GM12878 (cell line): ENCODE measurements around the gene KIAA1328. TPM values are rescaled to one million over a fixed set of nuclear protein-coding genes. Genes with fewer than 3 reads are reported as not detected.
A peak's percentile ranks its signal among the peaks of the same experiment; 100 is the strongest.

Experiments used
- ATAC-seq: fragments of 200-7000 bp; cut with Tn5 transposase; 3 replicates; pipeline ENCODE4 v1.9.1; 2020; ENCODE audit warnings: mild to moderate bottlenecking, moderate library complexity
- BruUV-seq: library from RNA; stranded (reverse); fragments of 400-500 nt; replicated peaks from 2 replicates; lab custom pipeline; 2021; lab: Mats Ljungman, UMichigan
- CTCF ChIA-PET: fragments of 300-600 bp; sonication (Branson Sonifier 250); formaldehyde crosslinking; extraction: SDS; loops from one replicate; lab custom pipeline; 2021; ENCODE audit warnings: inconsistent platforms; lab: Yijun Ruan, JAX
- POLR2A ChIA-PET: fragments of 350-600 bp; formaldehyde crosslinking; extraction: SDS; loops from one replicate; lab custom pipeline; 2021; ENCODE audit warnings: inconsistent platforms; lab: Charles Lee
- RAD21 ChIA-PET: fragments of 300-600 bp; sonication (Branson Sonifier 250); formaldehyde crosslinking; loops from one replicate; lab custom pipeline; 2023; ENCODE audit warnings: antibody characterized with exemption; ENCODE audit not compliant: unreplicated experiment; lab: Charles Lee
- SMC1A ChIA-PET: fragments of 300-600 bp; sonication (Branson Sonifier 250); formaldehyde crosslinking; loops from one replicate; lab custom pipeline; 2023; ENCODE audit not compliant: unreplicated experiment, uncharacterized antibody; lab: Charles Lee
- DNase-seq: peaks from one replicate; pipeline ENCODE4 v3.0.0-alpha.2; 2011; ENCODE audit warnings: low read depth, low spot score
- FAIRE-seq: peaks from 3 replicates; lab custom pipeline; 2011; peaks lifted over from hg19 to GRCh38; lab: Jason Lieb, UNC
- H2AFZ ChIP-seq: 2 replicates; pipeline ENCODE4 v1.6.0; 2011; ENCODE audit warnings: low read depth, low read length, control low read depth; ENCODE audit not compliant: control insufficient read depth
- H3K27ac ChIP-seq: 2 replicates; pipeline ENCODE4 v1.5.1; 2011; ENCODE audit warnings: control low read depth; ENCODE audit not compliant: control insufficient read depth, insufficient read depth
- H3K27me3 ChIP-seq, 2 experiments: replicated peaks in 1 of 2; 2 replicates each; pipeline versions ENCODE4 v1.6.0 to v1.6.1; 2011; ENCODE audit warnings: low read length in 1 of 2; ENCODE audit not compliant: control insufficient read depth in 2 of 2, insufficient read depth in 2 of 2
- H3K36me3 ChIP-seq, 2 experiments: 2 replicates each; pipeline ENCODE4 v1.5.1; 2011; ENCODE audit warnings: low read length in 1 of 2; ENCODE audit not compliant: control insufficient read depth in 2 of 2, insufficient read depth in 2 of 2
- H3K4me1 ChIP-seq: 2 replicates; pipeline ENCODE4 v1.6.1; 2011; ENCODE audit warnings: mild to moderate bottlenecking, low read length, moderate library complexity, mixed read lengths; ENCODE audit not compliant: control insufficient read depth, insufficient read depth
- H3K4me2 ChIP-seq: 2 replicates; pipeline ENCODE4 v1.6.0; 2011; ENCODE audit warnings: control low read depth; ENCODE audit not compliant: control insufficient read depth, insufficient read depth
- H3K4me3 ChIP-seq: fragments of 200-600 bp; sonication (generic); 2 replicates; pipeline ENCODE4 v1.5.1; 2016
- H3K79me2 ChIP-seq: 2 replicates; pipeline ENCODE4 v1.6.0; 2011; ENCODE audit warnings: low read length; ENCODE audit not compliant: control insufficient read depth, insufficient read depth
- H3K9ac ChIP-seq: 2 replicates; pipeline ENCODE4 v1.8.0; 2011; ENCODE audit warnings: low read length, control low read depth, mixed read lengths; ENCODE audit not compliant: control insufficient read depth, insufficient read depth
- H3K9me3 ChIP-seq: replicated peaks from 3 replicates; pipeline ENCODE4 v1.5.1; 2011; ENCODE audit warnings: mild to moderate bottlenecking, low read length; ENCODE audit not compliant: control insufficient read depth, insufficient read depth
- H4K20me1 ChIP-seq: 2 replicates; pipeline ENCODE4 v1.6.0; 2011; ENCODE audit not compliant: control insufficient read depth, insufficient read depth
- BCL11A ChIP-seq: IDR thresholded peaks from 2 replicates; pipeline ENCODE4 v1.6.1; 2011; ENCODE audit warnings: low read depth, low read length
- CBFB ChIP-seq: IDR thresholded peaks from 2 replicates; pipeline ENCODE4 v1.6.1; 2016; ENCODE audit warnings: antibody characterized with exemption, low read depth
- E4F1 ChIP-seq: fragments of 450-650 bp; IDR thresholded peaks from 2 replicates; pipeline ENCODE4 v1.6.1; 2018; ENCODE audit warnings: borderline replicate concordance, mild to moderate bottlenecking; ENCODE audit not compliant: partially characterized antibody
- LARP7 ChIP-seq: fragments of 450-650 bp; IDR thresholded peaks from 2 replicates; pipeline ENCODE4 v1.6.1; 2017; ENCODE audit warnings: mild to moderate bottlenecking
- PML ChIP-seq: IDR thresholded peaks from 2 replicates; pipeline ENCODE4 v1.6.1; 2012; ENCODE audit warnings: low read length, inconsistent platforms
- RBBP5 ChIP-seq: fragments of 200-600 bp; sonication (generic); conservative IDR thresholded peaks from 2 replicates; pipeline ENCODE4 v1.6.1; 2016
- RFX5 ChIP-seq: IDR thresholded peaks from 2 replicates; pipeline ENCODE4 v1.6.1; 2011; ENCODE audit warnings: low read depth, low read length, improper control_type of control experiment
- TBL1XR1 ChIP-seq: IDR thresholded peaks from 2 replicates; pipeline ENCODE4 v1.6.1; 2012; ENCODE audit warnings: low read depth, low read length, improper control_type of control experiment
- WGBS: methylation state at CpG from one replicate; pipeline ENCODE4 v1.1.6; 2016; ENCODE audit warnings: low lambda C conversion rate; ENCODE audit not compliant: insufficient replicate concordance, insufficient coverage; ENCODE audit errors: missing lambda C conversion rate; 5-methylcytosine and 5-hydroxymethylcytosine counted together
- in situ Hi-C: fragments of 300-500 bp; cut with MboI; formaldehyde crosslinking; loops from 9 replicates; pipeline ENCODE4 v1.14.3; 2018; ENCODE audit warnings: mixed read lengths
- intact Hi-C: fragments of 100-400 bp; cut with micrococcal nuclease; formaldehyde crosslinking; loops from one replicate; pipeline ENCODE4 v1.14.2; 2022; ENCODE audit not compliant: unreplicated experiment
- polyA plus RNA-seq, 11 experiments: library from polyadenylated mRNA; depleted of rRNA in 4 of 11; unstranded in 6 of 11; stranded (reverse) in 5 of 11; fragments of >200 nt; fragmentation: Nextera tagmentation in 4 of 11; fragmentation: Illumina TruSeq in 1 of 11; extraction: Ambion mirVana in 4 of 11; extraction: Trizol in 1 of 11; gene quantifications; 1 replicate in 1 of 11; 2 replicates in 10 of 11; pipeline versions ENCODE4 v1.2.1 to v1.2.3, GENCODE V29; 2011 to 2016; ENCODE audit warnings: inconsistent platforms in 2 of 11, missing spikeins in 2 of 11, low read depth in 1 of 11
- total RNA-seq, 4 experiments: library from RNA; depleted of rRNA in 3 of 4; stranded (reverse); fragments of >200 nt in 3 of 4; fragmentation: Illumina TruSeq in 1 of 4; extraction: Trizol in 1 of 4; gene quantifications; 2 replicates each; pipeline versions ENCODE4 v1.2.1 to v1.2.3, GENCODE V29; 2013 to 2021

The KIAA1328 gene
- total and polyA plus RNA-seq, 10 of the 15 experiments (the other 5 are each of a cell fraction or from before 2014, with no cell fraction given), result 3.1 to 7.1 (median 4.6) TPM

DNA sequence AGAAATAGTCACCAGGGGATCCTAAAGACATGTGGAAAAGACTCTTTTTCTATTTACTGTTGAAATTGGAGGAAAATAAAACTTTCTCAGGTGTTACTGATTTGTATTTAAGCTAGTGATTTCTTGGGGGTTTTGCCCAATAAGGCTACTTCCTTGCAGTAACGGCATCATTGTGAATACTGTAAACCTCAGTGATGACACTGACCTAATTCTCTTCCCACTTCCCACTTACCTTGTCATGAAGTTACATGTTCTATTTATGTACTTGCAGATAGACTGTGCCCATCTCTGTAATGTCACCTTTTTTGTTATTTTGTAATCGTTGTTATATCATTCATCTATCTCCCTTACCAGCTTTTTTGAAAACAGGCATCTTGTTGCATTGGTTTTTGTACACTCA lies 134.5 kb downstream of the KIAA1328 start:
- WGBS, result 48% methylated on average over 2 of the region's 2 CpGs
- no peak overlapping the region for H2AFZ ChIP-seq
- H3K4me1 ChIP-seq, result no peaks in the 10 kb centered on the region
- no peak for DNase-seq
- no peak for FAIRE-seq
- no peak overlapping the region for H3K9ac ChIP-seq
- H3K27me3 ChIP-seq, result no peaks in the 10 kb centered on the region
- H3K79me2 ChIP-seq, result no peaks in the 10 kb centered on the region
- no peak for TF ChIP-seq LARP7
- TF ChIP-seq, all 136 proteins: peak for 0
- in situ Hi-C loops, result no loop called here
- H3K4me2 ChIP-seq, result no peak overlapping the region
- no peak overlapping the region for H3K4me3 ChIP-seq
- intact Hi-C loops, result no loop called here
- ChIA-PET CTCF (no interaction called here), SMC1A (no interaction called here), RAD21 (no interaction called here), POLR2A (no interaction called here)
- no peaks in the 10 kb centered on the region for H4K20me1 ChIP-seq
- no peak overlapping the region for H3K27ac ChIP-seq
- H3K9me3 ChIP-seq, result no peaks in the 10 kb centered on the region; the same call in 1 of the 3 replicates
- BruUV-seq, result no TSS peak
- H3K36me3 ChIP-seq, result no peaks in the 10 kb centered on the region
- peak; percentile 42 for ATAC-seq

DNA sequence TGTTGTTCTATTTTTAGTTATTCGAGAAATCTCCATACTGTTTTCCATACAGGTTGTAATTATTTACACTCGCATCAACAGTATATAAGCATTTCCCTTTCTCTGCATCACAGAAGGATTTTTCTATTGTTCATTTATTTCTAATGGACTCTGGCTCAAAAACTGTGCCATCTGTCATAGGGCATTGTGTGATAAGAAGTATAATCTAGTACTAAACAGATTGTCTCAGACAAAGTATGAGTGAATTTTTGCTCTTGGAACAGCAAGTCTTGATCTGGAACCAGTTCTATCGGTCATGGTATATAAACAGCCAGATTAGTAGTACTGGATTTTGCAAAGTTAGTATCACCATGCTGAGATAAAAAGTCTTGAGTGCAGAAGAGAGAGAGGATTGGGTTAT lies 145.8 kb downstream of the KIAA1328 start:
- in situ Hi-C loops, result no loop called here
- ChIA-PET CTCF (no interaction called here), POLR2A (no interaction called here), RAD21 (no interaction called here), SMC1A (no interaction called here)
- TF ChIP-seq TBL1XR1 (no peak), BCL11A (no peak), CBFB (no peak), PML (no peak), RBBP5 (no peak), E4F1 (no peak), RFX5 (no peak)
- Histone ChIP-seq H3K36me3 (no peaks in the 10 kb centered on the region), H3K79me2 (no peaks in the 10 kb centered on the region), H3K4me2 (no peak overlapping the region), H3K27ac (no peak overlapping the region), H3K27me3 (no peaks in the 10 kb centered on the region), H3K9ac (no peak overlapping the region), H3K4me1 (no peaks in the 10 kb centered on the region), H2AFZ (no peak overlapping the region), H4K20me1 (no peaks in the 10 kb centered on the region), H3K9me3 (no peaks in the 10 kb centered on the region; the same call in 2 of the 3 replicates), H3K4me3 (no peak overlapping the region)
- ATAC-seq (no peak), DNase-seq (no peak), FAIRE-seq (no peak)
- WGBS, result 99% methylated on average over 3 of the region's 3 CpGs
- intact Hi-C loops, result no loop called here
- no TSS peak for BruUV-seq
